CD4-positive, alpha-beta memory T cell (primary cell): Measurements from ENCODE around the gene AHSP. TPM values are rescaled to one million over a fixed set of nuclear protein-coding genes. Genes with fewer than 3 reads are reported as not detected.

ENCODE experiments used
- CTCF ChIA-PET: fragments of 350-600 bp; sonication (Branson Sonifier 250); formaldehyde crosslinking; loops from one replicate; lab custom pipeline; 2021; ENCODE audit warnings: inconsistent platforms; ENCODE audit not compliant: partially characterized antibody; lab: Charles Lee
- POLR2A ChIA-PET: fragments of 350-600 bp; sonication (Branson Sonifier 250); formaldehyde crosslinking; loops from one replicate; lab custom pipeline; 2021; ENCODE audit not compliant: partially characterized antibody; lab: Charles Lee
- DNase-seq, 5 donors: peaks; one replicate each; pipeline versions ENCODE4 v3.0.0 to v3.0.0-alpha.2; 2020 to 2022; ENCODE audit warnings: mixed read lengths in 1 of 5
- H3K27ac ChIP-seq: one replicate; pipeline ENCODE4 v1.7.0; 2013; ENCODE audit warnings: low read depth, low read length
- H3K27me3 ChIP-seq: 2 replicates; pipeline ENCODE4 v1.7.0; 2013; ENCODE audit warnings: mild to moderate bottlenecking, low read length, moderate library complexity; ENCODE audit not compliant: insufficient read depth
- H3K36me3 ChIP-seq: 2 replicates; pipeline ENCODE4 v1.7.0; 2013; ENCODE audit warnings: mild to moderate bottlenecking, low read length, moderate library complexity; ENCODE audit not compliant: insufficient read depth
- H3K4me1 ChIP-seq: 2 replicates; pipeline ENCODE4 v1.7.0; 2013; ENCODE audit warnings: mild to moderate bottlenecking, low read length, moderate library complexity; ENCODE audit not compliant: insufficient read depth
- H3K4me3 ChIP-seq, 2 donors: one replicate each; pipeline ENCODE4 v1.7.0; 2013; ENCODE audit warnings: low read length in 2 of 2, mild to moderate bottlenecking in 1 of 2
- H3K9me3 ChIP-seq, 2 donors: one replicate each; pipeline ENCODE4 v1.7.0; 2013; ENCODE audit warnings: low read length in 2 of 2, control low read depth in 1 of 2; ENCODE audit not compliant: control insufficient read depth in 1 of 2
- H3K27ac Mint-ChIP-seq, 7 donors: one replicate each; pipeline ENCODE4 v1.8.0; 2020 to 2021; ENCODE audit warnings: mixed read lengths in 7 of 7, mild to moderate bottlenecking in 6 of 7, inconsistent platforms in 3 of 7, moderate library complexity in 3 of 7
- H3K27me3 Mint-ChIP-seq, 2 donors: one replicate each; pipeline ENCODE4 v1.8.0; 2020 to 2021; ENCODE audit warnings: mixed read lengths in 2 of 2
- H3K36me3 Mint-ChIP-seq, 2 donors: one replicate each; pipeline ENCODE4 v1.8.0; 2020 to 2021; ENCODE audit warnings: mixed read lengths in 2 of 2, inconsistent platforms in 1 of 2, mild to moderate bottlenecking in 1 of 2
- H3K4me1 Mint-ChIP-seq, 4 donors: one replicate each; pipeline ENCODE4 v1.8.0; 2020 to 2021; ENCODE audit warnings: mixed read lengths in 4 of 4, mild to moderate bottlenecking in 1 of 4
- H3K4me3 Mint-ChIP-seq, 8 donors: one replicate each; pipeline ENCODE4 v1.8.0; 2020 to 2021; ENCODE audit warnings: mixed read lengths in 8 of 8, mild to moderate bottlenecking in 7 of 8, moderate library complexity in 6 of 8, inconsistent platforms in 3 of 8
- H3K9me3 Mint-ChIP-seq, 8 donors: one replicate each; pipeline ENCODE4 v1.8.0; 2020 to 2021; ENCODE audit warnings: mixed read lengths in 8 of 8, mild to moderate bottlenecking in 5 of 8, inconsistent platforms in 3 of 8, moderate library complexity in 1 of 8
- intact Hi-C: fragments of 100-400 bp; cut with micrococcal nuclease; formaldehyde crosslinking; loops from one replicate; pipeline ENCODE4 v1.15.1; 2023
- polyA plus RNA-seq, 2 donors: library from polyadenylated mRNA; unstranded; fragments of 300-500 nt; fragmentation: Illumina TruSeq; gene quantifications; one replicate each; pipeline ENCODE4 v1.2.3, GENCODE V29; 2021
- total RNA-seq, 2 experiments: library from RNA; stranded (reverse); gene quantifications; one replicate each; pipeline ENCODE4 v1.2.3, GENCODE V29; 2021

The AHSP gene
- total and polyA plus RNA-seq, 4 experiments from 2014 or later = not detected

GRCh38 chr16:31488468-31489297 lies 39.0 kb upstream of the AHSP start:
- Histone ChIP-seq H3K4me1 (peaks cover 13% of the 10 kb centered on the region), H3K4me3 (peak overlapping the region in 1 of 2 donors; percentile 77), H3K36me3 (no peaks in the 10 kb centered on the region), H3K27me3 (no peaks in the 10 kb centered on the region), H3K27ac (peak overlapping the region; percentile 39), H3K9me3 (no peaks in the 10 kb centered on the region)
- ChIA-PET CTCF (interaction anchor here (0.9 to 6.9 kb wide), 4 partner anchors 10 to 207 kb away, joined by 3 to 34 read pairs (median 8); partner anchors contain the start of gene ARMC5), POLR2A (interaction anchor here (0.9 to 7.6 kb wide), 11 partner anchors 8 to 408 kb away, joined by 3 to 75 read pairs (median 4); partner anchors contain the start of genes ARMC5, FUS, RUSF1 and ZNF267)
- intact Hi-C loops = no loop called here
- peaks cover 5 to 25% of the 10 kb centered on the region in 2 donors for H3K36me3 Mint-ChIP-seq
- peak overlapping the region; percentile 36 to 95 (median 75) for H3K4me3 Mint-ChIP-seq
- no peaks in the 10 kb centered on the region for H3K9me3 Mint-ChIP-seq
- H3K4me1 Mint-ChIP-seq = peaks cover 2 to 33% (median 16%) of the 10 kb centered on the region in 4 donors
- peak in 1 of 5 donors; percentile 10 for DNase-seq
- H3K27ac Mint-ChIP-seq = peak overlapping the region in 3 of 7 donors; percentile 53 to 93 (median 55)
- H3K27me3 Mint-ChIP-seq = no peaks in the 10 kb centered on the region

GRCh38 chr16:31489298-31489564 lies 38.5 kb upstream of the AHSP start:
- Histone ChIP-seq H3K27ac (no peak overlapping the region), H3K9me3 (no peaks in the 10 kb centered on the region), H3K4me1 (peaks cover 13% of the 10 kb centered on the region), H3K27me3 (no peaks in the 10 kb centered on the region), H3K36me3 (no peaks in the 10 kb centered on the region), H3K4me3 (no peak overlapping the region)
- Mint-ChIP-seq H3K27ac (peak overlapping the region in 4 of 7 donors; percentile 53 to 75 (median 64)), H3K4me3 (peak overlapping the region in 5 of 8 donors; percentile 13 to 61 (median 50)), H3K27me3 (no peaks in the 10 kb centered on the region), H3K36me3 (peaks cover 5 to 25% of the 10 kb centered on the region in 2 donors), H3K9me3 (no peaks in the 10 kb centered on the region), H3K4me1 (peaks cover 2 to 33% (median 16%) of the 10 kb centered on the region in 4 donors)
- no peak for DNase-seq
- POLR2A ChIA-PET = interaction anchor here (1.4 to 7.6 kb wide), 4 partner anchors 13 to 385 kb away, joined by 3 to 75 read pairs (median 64); partner anchors contain the start of genes ARMC5, RUSF1 and ZNF267
- intact Hi-C loops = no loop called here
- CTCF ChIA-PET = interaction anchor here (6.9 kb wide), 1 partner anchor 29 kb away, joined by 34 read pairs; the partner anchor contains the start of gene ARMC5

GRCh38 chr16:31489616-31490584 lies 37.8 kb upstream of the AHSP start:
- intact Hi-C loops = no loop called here
- POLR2A ChIA-PET = interaction anchor here (1.4 to 7.6 kb wide), 4 partner anchors 14 to 384 kb away, joined by 3 to 75 read pairs (median 64); partner anchors contain the start of genes ARMC5, RUSF1 and ZNF267
- H3K9me3 Mint-ChIP-seq = no peaks in the 10 kb centered on the region

GRCh38 chr16:31491778-31492418 lies 35.8 kb upstream of the AHSP start:
- intact Hi-C loops = no loop called here
- Histone ChIP-seq H3K4me3 (no peak overlapping the region), H3K36me3 (no peaks in the 10 kb centered on the region), H3K9me3 (no peaks in the 10 kb centered on the region), H3K27me3 (no peaks in the 10 kb centered on the region), H3K4me1 (peaks cover 7% of the 10 kb centered on the region), H3K27ac (no peak overlapping the region)
- ChIA-PET POLR2A (interaction anchor here (1.2 to 7.6 kb wide), 2 partner anchors 15 to 33 kb away, joined by 5 to 69 read pairs; partner anchors contain the start of genes ARMC5 and RUSF1), CTCF (no interaction called here)
- no peaks in the 10 kb centered on the region for H3K9me3 Mint-ChIP-seq
- H3K4me3 Mint-ChIP-seq = no peak overlapping the region
- peaks cover 5 to 34% of the 10 kb centered on the region in 2 donors for H3K36me3 Mint-ChIP-seq
- peaks cover 2 to 17% (median 9%) of the 10 kb centered on the region in 4 donors for H3K4me1 Mint-ChIP-seq
- peak overlapping the region in 6 of 7 donors; percentile 5 to 83 (median 65) for H3K27ac Mint-ChIP-seq
- DNase-seq = no peak
- no peaks in the 10 kb centered on the region for H3K27me3 Mint-ChIP-seq

More at GRCh38 chr16:31489616-31490584, 37.8 kb upstream of the AHSP start:
- Histone ChIP-seq H3K4me3 (no peak overlapping the region), H3K9me3 (no peaks in the 10 kb centered on the region), H3K36me3 (no peaks in the 10 kb centered on the region), H3K27me3 (no peaks in the 10 kb centered on the region), H3K27ac (no peak overlapping the region), H3K4me1 (peaks cover 13% of the 10 kb centered on the region)
- peaks cover 5 to 25% of the 10 kb centered on the region in 2 donors for H3K36me3 Mint-ChIP-seq
- H3K4me1 Mint-ChIP-seq = peaks cover 2 to 33% (median 16%) of the 10 kb centered on the region in 4 donors
- CTCF ChIA-PET = interaction anchor here (6.9 kb wide), 1 partner anchor 30 kb away, joined by 34 read pairs; the partner anchor contains the start of gene ARMC5
- DNase-seq = no peak
- no peaks in the 10 kb centered on the region for H3K27me3 Mint-ChIP-seq
- H3K27ac Mint-ChIP-seq = peak overlapping the region in 6 of 7 donors; percentile 52 to 89 (median 68)
- peak overlapping the region; percentile 27 to 66 (median 61) for H3K4me3 Mint-ChIP-seq

GRCh38 chr16:31493506-31494125 lies 34.1 kb upstream of the AHSP start:
- Mint-ChIP-seq H3K36me3 (peaks cover 16 to 45% of the 10 kb centered on the region in 2 donors), H3K4me3 (no peak overlapping the region), H3K27ac (no peak overlapping the region), H3K9me3 (no peaks in the 10 kb centered on the region), H3K4me1 (peaks cover 0 to 7% (median 3%) of the 10 kb centered on the region in 4 donors), H3K27me3 (no peaks in the 10 kb centered on the region)
- Histone ChIP-seq H3K27ac (no peak overlapping the region), H3K27me3 (no peaks in the 10 kb centered on the region), H3K4me3 (no peak overlapping the region), H3K36me3 (peaks cover 10% of the 10 kb centered on the region), H3K4me1 (no peaks in the 10 kb centered on the region), H3K9me3 (no peaks in the 10 kb centered on the region)
- POLR2A ChIA-PET = interaction anchor here (1.1 kb wide), 1 partner anchor 14 kb away, joined by 3 read pairs; the partner anchor contains the start of gene RUSF1
- CTCF ChIA-PET = no interaction called here
- DNase-seq = no peak
- intact Hi-C loops = no loop called here

GRCh38 chr16:31496670-31497069 lies 31.0 kb upstream of the AHSP start:
- no peak overlapping the region for H3K27ac Mint-ChIP-seq
- DNase-seq = no peak
- Histone ChIP-seq H3K27me3 (no peaks in the 10 kb centered on the region), H3K4me1 (no peaks in the 10 kb centered on the region), H3K4me3 (no peak overlapping the region), H3K9me3 (no peaks in the 10 kb centered on the region), H3K36me3 (peaks cover 23% of the 10 kb centered on the region), H3K27ac (no peak overlapping the region)
- ChIA-PET POLR2A (interaction anchor here (0.8 to 4.0 kb wide), 4 partner anchors 9 to 36 kb away, joined by 3 to 15 read pairs (median 5); partner anchors contain the start of gene RUSF1), CTCF (interaction anchor here (0.7 to 1.1 kb wide), 2 partner anchors 10 to 554 kb away, joined by 3 to 4 read pairs; no protein-coding TSS in a partner anchor)
- H3K27me3 Mint-ChIP-seq = no peaks in the 10 kb centered on the region
- peaks cover 26 to 56% of the 10 kb centered on the region in 2 donors for H3K36me3 Mint-ChIP-seq
- H3K4me1 Mint-ChIP-seq = peaks cover 0 to 4% (median under 1%) of the 10 kb centered on the region in 4 donors
- H3K9me3 Mint-ChIP-seq = no peaks in the 10 kb centered on the region
- intact Hi-C loops = no loop called here
- no peak overlapping the region for H3K4me3 Mint-ChIP-seq
